Activated CD4-positive, alpha-beta T cell treated with anti-CD3 and anti-CD28 coated beads, Interleukin-10, Interleukin-2, amounts not matched to agents 100 ng/mL and 50 ng/mL, durations not matched to agents 16 hours and 8 hours (primary cell): ENCODE results near the gene OVCA2.
A peak's percentile ranks its signal among the peaks of the same experiment; 100 is the strongest.

ENCODE experiments used
- DNase-seq: peaks from one replicate; pipeline ENCODE4 v3.0.0-alpha.2; 2020

Gene OVCA2

DNA sequence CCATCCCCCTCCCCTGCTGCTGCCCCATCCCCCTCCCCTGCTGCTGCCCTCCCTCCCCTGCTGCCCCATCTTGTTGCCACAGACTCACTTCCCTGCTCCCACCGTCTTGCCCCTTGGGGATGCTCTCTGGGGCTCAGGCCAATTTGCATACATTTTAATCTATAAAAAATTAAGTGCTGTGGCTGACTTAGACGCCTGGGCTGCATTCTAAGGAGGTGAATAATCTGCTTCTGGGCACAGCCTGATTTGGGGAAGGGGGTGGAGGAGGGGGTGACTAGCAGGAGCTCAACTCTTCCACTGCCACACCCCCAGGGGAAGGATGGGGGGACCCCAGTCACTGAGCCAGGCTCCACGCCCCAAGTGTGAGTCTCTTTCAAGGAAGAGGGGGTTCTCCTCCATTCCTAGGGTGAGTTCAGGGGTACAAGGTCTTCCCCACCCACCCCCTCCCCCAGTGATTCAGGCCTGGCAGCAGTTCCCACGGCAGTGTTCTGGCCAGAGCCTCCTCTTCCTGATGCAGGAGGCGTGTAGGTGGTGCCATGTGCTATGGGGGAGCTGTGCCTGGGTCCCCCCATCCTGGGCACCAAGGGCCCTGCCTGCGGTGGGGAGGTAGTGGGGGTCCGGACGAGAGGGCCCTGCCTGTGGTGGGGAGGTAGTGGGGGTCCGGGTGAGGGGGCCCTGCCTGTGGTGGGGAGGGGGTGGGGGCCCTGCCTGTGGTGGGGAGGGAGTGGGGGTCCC, 6.8 kb upstream of the OVCA2 start:
- no peak for DNase-seq

DNA sequence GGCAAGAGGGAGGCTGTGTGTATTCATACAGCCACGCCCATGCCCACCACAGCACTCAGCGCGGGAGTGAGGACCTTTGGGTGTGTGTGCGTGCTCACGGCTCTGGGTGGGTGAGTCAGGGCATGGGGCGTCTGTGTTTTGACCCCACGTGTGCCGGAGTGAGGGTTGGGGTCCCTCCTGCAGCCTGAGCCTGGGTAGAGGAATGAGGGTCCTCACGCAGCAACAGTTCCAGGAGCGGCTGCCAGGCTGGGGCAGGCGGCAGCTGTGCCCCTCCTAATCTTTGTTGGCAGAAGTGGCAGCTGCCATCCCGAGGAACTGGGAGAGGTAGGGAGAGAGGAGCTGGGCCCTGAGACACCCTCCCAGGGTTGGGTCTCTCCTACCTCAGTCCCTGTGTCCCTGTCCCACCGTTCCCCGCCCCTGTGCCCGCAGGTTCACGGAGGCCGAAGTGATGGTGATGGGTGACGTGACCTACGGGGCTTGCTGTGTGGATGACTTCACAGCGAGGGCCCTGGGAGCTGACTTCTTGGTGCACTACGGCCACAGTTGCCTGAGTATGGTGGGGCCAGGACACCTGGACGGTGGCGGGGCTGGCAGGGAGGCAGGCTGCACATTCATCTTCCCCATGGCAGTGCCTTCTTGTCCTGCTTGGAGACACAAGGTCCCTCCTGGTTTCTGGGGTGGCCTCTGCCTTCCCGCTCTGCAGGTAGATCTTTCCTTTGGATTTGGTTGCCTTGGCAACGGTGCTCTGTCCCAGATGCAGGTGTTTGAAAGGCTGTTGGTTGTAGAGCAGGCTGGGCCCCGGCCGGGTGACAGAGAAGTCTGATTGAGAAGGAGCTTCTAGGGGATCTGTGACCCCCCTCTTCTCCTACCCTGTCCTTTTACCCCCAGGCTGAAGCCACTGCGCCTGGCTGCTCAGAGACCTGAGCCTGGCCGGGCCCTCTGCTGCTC, 6.0 kb upstream of the OVCA2 start:
- no peak for DNase-seq

DNA sequence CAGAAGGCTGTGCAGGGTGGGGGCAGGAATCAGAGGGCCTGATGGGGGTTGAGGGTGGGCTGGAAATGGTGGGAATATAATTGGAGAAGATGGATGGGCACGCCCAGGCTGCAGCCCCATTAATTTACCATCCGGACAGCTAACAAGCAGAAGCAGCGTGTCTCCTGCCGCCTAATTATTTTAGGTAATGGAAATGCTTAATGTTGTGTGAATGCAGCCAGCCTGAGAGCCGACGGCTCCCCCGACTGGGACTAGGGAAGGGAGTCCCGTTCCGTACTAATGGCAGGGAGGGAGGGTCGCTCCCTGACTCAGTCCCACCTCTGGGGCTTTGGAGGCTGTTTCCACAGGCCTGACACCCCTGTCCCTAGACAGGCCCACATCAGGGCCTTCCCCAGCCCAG, 4.7 kb upstream of the OVCA2 start:
- DNase-seq = no peak

DNA sequence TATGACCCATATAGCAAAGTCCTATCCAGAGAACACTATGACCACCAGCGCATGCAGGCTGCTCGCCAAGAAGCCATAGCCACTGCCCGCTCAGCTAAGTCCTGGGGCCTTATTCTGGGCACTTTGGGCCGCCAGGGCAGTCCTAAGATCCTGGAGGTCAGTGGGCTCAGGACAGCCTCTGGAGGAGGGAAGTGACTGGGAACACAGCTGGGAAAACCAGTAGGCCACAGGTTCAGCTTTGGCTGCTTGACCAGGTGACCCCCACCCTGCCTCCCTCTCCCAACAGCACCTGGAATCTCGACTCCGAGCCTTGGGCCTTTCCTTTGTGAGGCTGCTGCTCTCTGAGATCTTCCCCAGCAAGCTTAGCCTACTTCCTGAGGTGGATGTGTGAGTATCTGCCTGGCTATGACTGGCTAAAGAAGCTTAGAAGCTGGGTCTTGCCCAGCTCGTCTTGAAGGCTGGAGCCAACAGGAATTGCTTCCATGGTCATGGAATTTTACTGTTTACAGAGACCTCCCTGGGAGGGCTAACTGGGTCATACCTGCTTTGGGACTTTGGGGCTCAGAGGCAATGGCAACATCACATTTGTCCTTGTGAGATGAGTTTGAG, 1.5 kb upstream of the OVCA2 start:
- DNase-seq = no peak

DNA sequence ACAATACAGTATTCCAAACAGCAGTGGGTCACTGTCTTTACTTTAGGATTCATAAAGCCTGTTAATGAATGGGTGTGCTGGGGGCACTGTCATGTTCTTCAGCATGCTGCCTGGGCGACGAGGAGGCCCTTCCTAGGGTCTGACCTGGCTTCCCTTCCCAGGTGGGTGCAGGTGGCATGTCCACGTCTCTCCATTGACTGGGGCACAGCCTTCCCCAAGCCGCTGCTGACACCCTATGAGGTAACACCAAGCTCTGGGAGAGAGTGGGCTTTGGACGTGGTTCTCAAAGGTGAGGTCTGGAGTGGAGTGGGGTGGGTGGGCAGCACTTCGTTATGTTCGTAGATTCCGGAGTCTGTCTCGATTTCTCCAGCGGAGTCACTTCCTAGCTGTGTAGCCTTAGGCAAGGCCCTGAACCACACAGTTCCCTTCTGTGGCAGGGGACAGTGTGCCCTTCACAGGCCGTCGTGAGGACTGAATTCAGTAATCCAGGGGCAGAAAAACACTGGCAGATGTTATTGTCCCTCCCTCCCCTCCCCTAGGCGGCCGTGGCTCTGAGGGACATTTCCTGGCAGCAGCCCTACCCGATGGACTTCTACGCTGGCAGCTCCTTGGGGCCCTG, 771 bp upstream of the OVCA2 start:
- no peak for DNase-seq

DNA sequence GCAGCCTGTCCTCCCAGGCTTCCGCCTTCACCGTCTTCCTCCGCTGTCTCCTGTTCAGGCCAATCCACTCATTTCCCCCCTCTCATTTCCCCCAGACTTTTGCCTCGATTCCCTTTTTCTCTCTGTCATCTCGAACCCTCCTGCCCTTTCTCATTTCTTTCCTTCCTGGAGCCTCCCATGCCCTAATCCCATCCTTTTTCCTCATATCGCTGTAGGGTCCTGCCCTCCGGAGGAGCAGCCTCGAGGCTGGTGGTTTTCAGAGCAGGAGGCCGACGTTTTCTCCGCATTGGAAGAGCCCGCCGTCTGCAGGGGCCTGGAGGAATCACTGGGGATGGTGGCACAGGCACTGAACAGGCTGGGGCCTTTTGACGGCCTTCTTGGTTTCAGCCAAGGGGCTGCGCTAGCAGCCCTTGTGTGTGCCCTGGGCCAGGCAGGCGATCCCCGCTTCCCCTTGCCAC, 597 bp downstream of the OVCA2 start:
- no peak for DNase-seq

DNA sequence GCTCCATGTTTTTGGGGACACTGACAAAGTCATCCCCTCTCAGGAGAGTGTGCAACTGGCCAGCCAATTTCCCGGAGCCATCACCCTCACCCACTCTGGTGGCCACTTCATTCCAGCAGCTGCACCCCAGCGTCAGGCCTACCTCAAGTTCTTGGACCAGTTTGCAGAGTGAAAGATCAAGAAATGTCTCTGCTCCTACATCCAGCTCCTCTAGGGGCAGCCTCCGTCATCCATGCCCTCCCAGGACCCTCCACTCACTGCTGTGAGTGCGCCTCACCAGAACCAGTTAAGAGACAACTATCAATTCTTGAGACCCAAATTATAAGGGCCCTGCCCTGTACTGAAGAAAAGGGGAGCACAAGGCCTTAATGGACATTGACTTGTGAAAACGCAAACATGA, 1.1 kb downstream of the OVCA2 start:
- DNase-seq = no peak

DNA sequence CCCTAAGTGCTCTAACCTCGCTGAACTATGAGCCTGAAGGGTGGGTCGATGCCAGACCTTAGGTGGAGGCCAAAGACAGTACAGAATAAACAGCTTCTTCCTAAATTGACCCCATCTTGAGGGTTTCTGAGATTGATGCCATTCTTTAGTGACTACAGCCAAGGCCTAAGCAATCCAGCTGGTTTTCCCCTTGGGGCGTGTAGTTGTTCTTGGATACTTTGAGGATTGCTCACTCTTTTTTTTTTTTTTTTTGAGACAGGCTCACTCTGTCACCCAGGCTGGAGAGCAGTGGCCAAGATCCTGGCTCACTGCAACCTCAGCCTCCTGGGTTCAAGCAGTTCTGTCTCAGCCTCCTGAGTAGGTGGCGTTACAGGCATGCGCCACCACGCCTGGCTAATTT, 2.0 kb downstream of the OVCA2 start:
- DNase-seq = no peak

DNA sequence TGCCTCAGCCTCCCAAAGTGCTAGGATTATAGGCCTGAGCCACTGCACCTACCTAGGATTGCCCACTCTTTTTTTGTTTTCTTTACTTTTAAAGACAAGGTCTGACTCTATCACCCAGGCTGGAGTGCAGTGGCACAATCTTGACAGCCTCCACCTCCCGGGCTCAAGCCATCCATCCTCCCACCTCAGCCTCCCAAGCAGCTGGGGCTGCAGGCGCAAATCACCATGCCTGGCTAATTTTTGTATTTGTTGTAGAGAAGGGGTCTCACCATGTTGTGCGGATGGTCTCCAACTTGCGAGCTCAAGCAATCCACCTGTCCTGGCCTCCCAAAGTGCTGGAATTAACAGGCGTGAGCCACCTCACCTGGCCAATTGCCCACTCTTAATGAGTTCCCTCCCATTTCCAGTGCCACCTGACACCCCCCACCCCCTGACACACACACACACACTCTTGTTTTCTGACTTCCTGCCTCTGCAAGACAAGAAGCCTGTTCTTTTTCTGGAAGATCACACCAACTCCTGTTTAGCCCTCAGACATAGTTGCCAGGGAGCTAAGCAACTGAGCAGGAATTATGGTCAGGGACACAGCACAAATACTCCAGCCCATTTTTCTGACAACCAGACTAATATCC, 2.6 kb downstream of the OVCA2 start:
- no peak for DNase-seq

DNA sequence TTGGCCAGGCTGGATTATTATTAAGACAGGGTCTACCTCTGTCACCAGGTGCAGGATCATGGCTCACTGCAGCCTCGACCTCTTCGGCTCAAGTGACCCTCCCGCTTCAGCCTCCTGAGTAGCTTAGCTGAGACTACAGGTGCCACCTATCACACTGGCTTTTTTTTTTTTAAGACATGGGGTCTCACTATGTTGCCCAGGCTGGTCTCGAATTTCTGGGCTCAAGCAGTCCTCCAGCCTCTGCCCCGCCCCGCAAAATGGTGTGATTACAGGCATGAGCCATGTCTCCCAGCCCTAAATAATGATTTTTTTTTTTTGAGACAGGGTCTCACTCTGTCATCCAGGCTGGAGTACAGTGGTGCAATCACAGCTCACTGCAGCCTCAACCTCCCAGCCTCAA, 5.8 kb downstream of the OVCA2 start:
- no peak for DNase-seq

DNA sequence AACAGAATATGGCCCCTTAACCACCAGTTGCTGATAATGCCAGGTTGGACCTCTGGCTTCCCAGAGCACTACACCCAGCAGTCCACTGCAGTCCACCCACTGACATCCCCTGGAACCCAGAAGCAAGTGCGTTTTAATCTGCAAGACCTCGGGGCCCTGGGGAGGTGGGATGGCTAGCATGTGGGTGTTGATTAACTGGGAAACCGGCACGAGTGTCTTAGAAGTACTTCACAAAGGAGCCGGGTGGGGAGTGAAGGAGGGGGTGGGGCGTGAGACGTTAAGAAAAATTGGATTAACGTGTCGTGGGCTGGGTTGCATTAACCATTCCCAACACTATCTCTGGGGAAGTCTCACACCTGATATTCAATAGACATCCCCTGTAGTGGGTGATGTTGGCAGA, 7.0 kb downstream of the OVCA2 start:
- DNase-seq = no peak

DNA sequence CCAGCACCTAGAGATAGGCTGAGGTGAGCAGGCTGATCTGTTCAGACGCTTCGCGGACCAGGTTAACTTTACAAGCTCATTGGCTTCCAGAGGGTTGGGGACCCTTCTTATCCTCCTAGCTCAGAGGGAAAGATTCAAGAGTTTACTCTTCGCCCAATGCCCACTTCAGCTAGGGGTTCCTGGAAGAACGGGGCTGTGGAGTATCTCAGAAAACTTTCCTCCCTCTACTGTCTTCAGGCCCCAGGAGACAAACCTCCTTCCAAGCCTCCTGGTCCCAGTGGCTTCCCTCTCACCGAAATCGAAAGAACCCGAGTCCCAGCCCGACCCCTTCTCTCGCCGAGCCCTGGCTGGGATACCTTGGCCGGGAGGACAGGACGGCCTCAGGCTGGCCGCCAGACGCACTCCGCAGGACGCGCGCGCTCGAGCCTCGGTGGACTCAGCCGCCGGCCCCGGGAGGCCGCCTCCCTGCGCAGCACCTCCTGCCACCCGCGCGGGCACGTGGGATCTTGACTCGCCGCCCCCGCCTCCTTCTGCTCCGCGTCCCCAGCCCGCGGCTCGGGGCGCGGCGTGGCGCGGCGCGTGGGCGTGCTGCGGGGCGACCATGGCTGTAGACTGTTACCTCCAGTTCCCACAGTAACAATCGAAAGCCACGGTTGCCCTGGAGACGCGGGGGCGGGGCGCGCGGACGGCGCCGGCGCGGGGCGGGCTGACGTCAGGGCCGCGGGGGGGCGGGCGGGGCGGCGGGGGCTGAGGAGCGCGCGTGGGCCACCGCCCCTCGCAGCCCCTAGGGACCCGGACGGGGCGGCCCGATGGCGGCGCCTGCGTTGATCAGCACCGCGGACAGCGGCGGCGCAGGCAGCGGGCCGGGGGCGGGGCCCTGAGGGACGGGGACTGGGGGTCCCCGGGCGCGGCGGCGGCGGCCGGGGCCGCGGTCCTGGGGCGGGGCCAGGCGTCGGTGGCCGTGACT, 7.8 kb downstream of the OVCA2 start:
- peak; percentile 85 for DNase-seq

DNA sequence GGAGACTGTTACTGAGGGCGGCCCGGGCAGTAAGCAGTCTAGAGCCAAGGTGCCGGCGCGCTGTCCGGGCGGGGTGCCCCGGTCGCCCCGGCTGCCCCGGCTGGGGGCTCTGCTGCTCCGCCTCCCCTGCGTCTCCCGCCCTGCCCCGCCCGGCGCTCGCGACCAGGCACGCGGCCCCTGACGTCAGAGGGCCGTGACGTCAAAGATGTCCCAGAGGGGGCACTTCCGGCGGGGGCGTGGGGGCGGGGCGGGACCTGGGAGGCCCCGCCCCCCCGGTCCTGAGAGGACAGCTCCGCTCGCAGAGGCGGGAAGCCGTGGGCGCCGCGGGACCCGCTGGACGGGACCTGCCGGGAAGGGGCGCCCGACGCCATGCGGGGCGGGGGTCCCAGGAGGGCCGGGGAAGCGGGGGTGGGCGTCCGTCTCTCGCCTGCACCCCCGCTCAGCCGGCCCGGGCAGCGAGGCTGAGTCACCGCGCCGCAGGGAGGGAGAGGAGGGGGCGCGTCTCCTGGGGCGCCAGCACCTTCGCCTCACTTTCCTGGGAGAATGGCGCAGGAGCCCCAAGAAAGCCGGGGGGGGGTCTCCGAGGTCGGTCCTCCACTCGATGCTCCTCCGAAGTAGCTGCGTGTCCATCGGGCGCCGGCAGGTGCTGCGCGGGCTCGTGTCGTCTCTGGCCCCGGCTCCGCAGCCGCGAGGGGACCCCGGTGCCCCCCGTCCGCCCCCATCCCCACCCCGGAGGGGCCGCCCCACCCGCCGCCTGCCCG, 8.7 kb downstream of the OVCA2 start:
- peak; percentile 55 for DNase-seq

DNA sequence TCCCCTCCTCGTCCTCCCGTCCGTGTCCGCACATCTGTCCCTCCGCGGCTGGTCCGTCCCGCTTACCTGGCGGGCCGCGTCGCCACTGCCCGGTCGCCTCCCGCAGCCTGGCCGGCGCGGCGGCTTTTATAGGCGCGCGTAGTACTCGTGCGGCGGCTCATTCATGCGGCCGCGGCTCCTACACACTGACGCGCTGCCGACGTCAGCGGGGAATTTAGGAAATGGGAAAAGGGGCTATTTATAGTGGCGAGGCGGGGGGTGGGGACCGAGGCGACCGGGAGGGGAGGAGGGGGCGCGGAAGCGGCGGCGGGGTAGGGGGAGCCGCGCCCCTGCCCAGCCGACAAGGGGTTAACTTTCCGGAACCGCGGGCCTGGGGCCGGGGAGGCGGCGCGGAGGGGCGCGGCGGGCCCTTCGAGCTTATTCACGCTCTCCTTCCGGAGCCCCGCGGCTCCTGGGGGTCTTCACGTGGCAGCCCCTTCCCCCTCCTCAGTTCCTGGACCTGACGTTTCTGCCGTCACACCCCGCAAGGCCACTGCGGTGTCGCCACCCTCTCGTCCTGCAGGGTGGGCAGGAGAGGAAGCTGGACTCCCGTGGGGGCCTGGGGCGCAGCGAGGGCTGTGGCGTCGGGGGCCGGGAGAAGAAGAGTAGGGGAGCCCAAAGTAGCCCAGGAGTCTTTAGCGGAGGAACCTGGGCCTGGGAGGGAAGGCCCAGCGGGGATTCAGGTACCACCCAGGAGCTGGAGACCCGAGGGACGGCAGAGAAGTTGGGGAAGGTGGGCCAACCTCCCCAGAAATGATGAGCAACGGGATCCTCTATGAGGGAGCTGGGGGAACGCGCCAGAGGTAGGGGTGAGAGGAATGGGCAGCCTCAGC, 9.5 kb downstream of the OVCA2 start:
- no peak for DNase-seq

DNA sequence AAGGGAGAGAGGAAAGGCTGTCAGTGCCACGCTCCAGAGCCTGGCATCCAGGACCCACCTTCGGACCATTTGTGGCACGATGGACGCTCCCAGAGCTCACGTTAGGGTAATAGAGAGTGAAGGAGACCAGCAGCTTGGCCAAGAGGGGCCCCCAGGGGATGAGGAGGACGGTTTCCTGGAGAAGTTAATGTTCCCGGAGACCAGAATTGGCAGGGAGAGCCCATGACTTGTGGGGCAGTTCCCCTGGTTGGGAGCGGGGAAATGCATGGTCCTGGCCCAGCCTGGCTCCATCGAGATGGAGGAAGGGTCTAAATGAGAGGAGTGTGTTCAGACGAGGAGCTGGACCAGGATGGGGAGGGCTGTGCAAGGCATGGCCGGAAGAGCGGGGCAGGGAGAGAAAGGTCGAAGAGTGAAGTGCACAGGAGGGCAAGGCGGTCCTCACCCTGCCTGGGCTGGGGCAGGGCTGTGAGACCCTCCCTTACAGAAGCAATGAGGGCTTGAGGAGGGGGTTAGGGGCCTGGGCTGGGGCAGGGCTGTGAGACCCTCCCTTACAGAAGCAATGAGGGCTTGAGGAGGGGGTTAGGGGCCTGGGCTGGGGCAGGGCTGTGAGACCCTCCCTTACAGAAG, 10.2 kb downstream of the OVCA2 start:
- DNase-seq = no peak

DNA sequence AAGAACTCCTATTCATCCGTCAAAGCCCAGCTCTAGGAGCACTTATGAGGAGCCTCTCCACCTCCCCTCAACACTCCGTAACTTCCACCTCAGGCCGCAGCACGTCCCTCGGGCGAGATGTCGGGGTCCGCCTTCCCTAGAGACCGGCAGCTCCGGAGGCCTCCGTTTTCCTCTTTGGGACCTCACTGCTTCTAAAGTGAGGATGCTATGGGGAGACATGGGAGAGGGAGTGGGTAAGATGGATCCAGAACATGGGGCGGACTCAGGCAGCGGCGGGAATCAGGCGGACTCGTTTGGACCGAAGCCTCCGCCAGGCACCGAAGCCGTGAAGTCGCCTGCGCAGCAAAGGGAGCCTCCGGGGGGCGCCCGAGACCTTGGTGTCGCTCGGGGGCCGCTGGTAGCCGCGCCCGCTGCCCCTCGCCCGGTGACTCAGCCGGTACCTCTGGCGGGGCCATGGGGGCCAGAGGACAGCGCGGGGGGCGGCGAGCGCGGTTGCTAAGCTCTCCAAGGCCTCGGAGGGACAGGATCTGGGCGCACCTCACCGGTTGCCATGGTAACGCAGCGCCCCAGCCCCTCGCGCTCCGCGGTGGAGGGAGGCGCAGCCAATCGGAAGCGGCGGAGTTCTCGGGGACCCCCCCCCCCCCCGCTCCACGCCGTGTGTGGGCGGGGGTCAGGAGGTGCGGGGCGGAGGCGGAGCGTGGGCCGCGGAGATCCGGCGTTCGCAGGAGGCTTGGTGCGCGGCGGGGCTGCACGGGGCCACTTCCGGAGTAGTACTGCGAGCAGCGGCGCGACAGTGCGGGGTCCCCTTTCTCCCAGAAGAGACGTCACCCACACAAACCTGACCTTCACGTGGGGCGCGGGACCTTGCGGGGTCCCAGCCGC, 11.8 kb downstream of the OVCA2 start:
- peak; percentile 66 for DNase-seq

DNA sequence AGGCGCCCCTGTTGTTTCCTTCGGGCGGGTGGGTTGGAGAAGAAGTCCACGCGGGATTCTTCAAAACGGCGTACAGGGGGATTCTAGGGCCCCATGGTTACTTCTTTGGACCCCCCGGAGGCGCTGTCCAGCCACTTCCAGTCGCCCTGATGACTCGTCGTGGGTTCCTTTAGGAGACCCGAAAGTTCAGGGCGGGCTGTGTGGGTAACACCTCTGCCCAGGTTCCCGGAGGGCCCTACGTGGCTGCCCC, 12.4 kb downstream of the OVCA2 start:
- no peak for DNase-seq

DNA sequence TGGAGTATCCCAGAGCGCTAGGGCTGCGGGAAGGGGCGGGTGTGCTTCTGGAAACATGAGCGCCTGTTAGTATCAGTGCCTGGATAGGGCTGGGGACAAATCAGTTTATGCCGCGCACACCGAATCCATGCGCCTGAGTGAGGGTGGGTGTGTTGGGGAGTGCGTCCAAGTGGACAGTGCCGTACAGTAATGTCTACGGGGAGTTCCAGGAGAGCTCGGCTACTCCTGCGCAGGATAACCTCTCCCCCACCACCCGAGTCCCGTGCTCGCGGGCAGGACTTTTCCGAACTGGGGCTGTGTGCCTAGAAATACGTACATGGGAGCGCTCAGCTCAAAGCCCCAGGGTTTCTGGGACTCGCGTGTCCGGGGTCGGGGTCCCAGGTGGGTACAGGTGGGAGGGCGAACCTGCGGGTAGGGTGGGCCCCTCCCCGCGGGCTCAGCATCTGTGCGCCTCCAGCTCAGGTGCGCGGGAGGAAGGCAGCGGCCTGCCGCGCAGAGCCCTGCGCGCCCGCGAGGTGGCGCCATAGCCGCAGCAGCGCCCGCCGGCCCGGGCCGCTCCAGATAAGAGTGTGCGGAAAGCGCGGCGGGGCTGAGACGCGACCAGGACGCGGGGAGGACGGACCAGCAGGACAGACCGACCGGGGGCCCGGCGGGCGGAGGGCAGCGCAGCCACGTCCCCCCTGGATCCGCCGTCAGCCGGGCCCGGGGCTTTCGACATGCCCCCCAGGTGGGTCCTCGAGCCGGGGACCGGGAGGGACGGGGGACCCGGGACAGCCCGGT, 12.9 kb downstream of the OVCA2 start, which contains the start of gene HIC1:
HIC1 (plus strand) TSS at position 592 of the 780 bp plus-strand sequence. CDS start 1,588 bp downstream, outside the sequence.
- peak; percentile 78 for DNase-seq
